ENCODE measurements around the gene SLC26A1. TPM values are rescaled to one million over a fixed set of nuclear protein-coding genes. Genes with fewer than 3 reads are reported as not detected.

SLC26A1 gene
- total and polyA plus RNA-seq, 2 of the 13 experiments (the other 11 are each of a cell fraction or from before 2014, with no cell fraction given) = 5.4 to 22.9 TPM

DNA sequence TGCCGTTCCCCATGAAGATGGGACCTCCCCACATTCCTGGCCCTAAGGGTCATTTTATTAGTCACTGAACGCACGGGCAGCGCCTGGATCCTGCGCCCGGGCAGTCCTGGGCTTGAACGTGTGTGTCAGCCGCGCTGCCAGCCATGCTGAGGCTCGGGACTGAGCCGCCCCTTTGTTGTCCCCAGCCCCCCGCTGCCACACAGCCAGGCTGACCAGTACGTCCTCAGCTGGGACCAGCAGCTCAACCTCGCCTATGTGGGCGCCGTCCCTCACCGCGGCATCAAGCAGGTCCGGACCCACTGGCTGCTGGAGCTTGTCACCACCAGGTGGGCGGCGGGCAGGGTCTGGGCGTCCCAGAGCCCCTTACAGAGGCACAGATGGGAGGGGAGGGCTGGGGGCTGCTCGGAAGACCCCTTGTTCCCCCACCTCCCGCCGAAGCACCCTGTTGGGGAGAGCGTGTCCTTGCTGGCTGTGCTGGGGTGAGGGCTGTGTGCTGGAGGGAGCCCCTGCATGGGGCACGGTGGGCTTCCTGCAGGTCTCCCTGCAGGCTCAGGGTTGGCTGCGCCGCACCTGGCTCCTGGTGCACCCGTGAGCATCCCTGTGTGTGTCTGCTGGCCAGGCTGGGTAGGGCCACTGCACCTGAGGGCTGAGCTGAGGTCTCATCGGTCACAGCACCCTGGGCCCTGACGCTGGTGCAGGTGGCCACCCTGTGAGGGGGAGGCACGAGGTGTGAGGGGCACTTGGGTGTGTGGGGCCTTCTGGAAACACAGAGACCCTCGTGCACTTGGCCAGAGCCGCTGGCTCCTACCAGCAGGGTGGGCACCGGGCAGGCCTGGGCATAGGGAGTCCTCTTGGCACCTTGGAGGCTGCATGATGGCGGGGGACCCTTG is 5.3 kb downstream of the SLC26A1 start (continued):
- TF ChIP-seq, protein P1, sequence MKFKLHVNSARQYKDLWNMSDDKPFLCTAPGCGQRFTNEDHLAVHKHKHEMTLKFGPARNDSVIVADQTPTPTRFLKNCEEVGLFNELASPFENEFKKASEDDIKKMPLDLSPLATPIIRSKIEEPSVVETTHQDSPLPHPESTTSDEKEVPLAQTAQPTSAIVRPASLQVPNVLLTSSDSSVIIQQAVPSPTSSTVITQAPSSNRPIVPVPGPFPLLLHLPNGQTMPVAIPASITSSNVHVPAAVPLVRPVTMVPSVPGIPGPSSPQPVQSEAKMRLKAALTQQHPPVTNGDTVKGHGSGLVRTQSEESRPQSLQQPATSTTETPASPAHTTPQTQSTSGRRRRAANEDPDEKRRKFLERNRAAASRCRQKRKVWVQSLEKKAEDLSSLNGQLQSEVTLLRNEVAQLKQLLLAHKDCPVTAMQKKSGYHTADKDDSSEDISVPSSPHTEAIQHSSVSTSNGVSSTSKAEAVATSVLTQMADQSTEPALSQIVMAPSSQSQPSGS (CRISPR knock-in tag; IDR thresholded peaks at IDR 0.05) = no peak
- TF ChIP-seq JDP2 (CRISPR knock-in tag; IDR thresholded peaks at IDR 0.05; ENCODE audit: borderline replicate concordance) (no peak), ZNF816 (CRISPR knock-in tag; IDR thresholded peaks at IDR 0.05; ENCODE audit: borderline replicate concordance) (no peak), ZNF225 (CRISPR knock-in tag; IDR thresholded peaks at IDR 0.05) (no peak), POLR2AphosphoS2 (IDR thresholded peaks at IDR 0.05; ENCODE audit: low read depth, low read length) (peak; percentile 52; the same call in 1 of the 2 replicates), ZFAT (CRISPR knock-in tag; conservative IDR thresholded peaks at IDR 0.05) (no peak), NR2C2 (CRISPR knock-in tag; IDR thresholded peaks at IDR 0.05; ENCODE audit: borderline replicate concordance) (no peak), ZFP1 (CRISPR knock-in tag; IDR thresholded peaks at IDR 0.05) (no peak), AKAP8 (CRISPR knock-in tag; IDR thresholded peaks at IDR 0.05) (no peak), ELF1 (CRISPR knock-in tag; IDR thresholded peaks at IDR 0.05) (no peak), XBP1 (CRISPR knock-in tag; IDR thresholded peaks at IDR 0.05) (no peak), HNRNPL (IDR thresholded peaks at IDR 0.05; ENCODE audit: low read depth, low read length) (0 out of 2 replicates have a peak, but pooled peaks have one; percentile 63), KLF15 (CRISPR knock-in tag; IDR thresholded peaks at IDR 0.05; ENCODE audit: borderline replicate concordance) (no peak), ZNF432 (CRISPR knock-in tag; IDR thresholded peaks at IDR 0.05; ENCODE audit: borderline replicate concordance) (no peak), ZFP62 (CRISPR knock-in tag; IDR thresholded peaks at IDR 0.05) (no peak), MXD4 (CRISPR knock-in tag; IDR thresholded peaks at IDR 0.05) (no peak), ZNF343 (CRISPR knock-in tag; IDR thresholded peaks at IDR 0.05) (no peak), ZNF296 (CRISPR knock-in tag; conservative IDR thresholded peaks at IDR 0.05) (no peak), SPEN (CRISPR knock-in tag; IDR thresholded peaks at IDR 0.05; ENCODE audit: low read depth) (no peak), SP1 (IDR thresholded peaks at IDR 0.05) (no peak), SP1 (CRISPR knock-in tag; IDR thresholded peaks at IDR 0.05) (no peak), GPN1 (CRISPR knock-in tag; IDR thresholded peaks at IDR 0.05; ENCODE audit: borderline replicate concordance) (no peak)
- TF ChIP-seq, protein P2, sequence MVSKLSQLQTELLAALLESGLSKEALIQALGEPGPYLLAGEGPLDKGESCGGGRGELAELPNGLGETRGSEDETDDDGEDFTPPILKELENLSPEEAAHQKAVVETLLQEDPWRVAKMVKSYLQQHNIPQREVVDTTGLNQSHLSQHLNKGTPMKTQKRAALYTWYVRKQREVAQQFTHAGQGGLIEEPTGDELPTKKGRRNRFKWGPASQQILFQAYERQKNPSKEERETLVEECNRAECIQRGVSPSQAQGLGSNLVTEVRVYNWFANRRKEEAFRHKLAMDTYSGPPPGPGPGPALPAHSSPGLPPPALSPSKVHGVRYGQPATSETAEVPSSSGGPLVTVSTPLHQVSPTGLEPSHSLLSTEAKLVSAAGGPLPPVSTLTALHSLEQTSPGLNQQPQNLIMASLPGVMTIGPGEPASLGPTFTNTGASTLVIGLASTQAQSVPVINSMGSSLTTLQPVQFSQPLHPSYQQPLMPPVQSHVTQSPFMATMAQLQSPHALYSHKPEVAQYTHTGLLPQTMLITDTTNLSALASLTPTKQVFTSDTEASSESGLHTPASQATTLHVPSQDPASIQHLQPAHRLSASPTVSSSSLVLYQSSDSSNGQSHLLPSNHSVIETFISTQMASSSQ (IDR thresholded peaks at IDR 0.05; ENCODE audit: low read depth) = no peak
- TF ChIP-seq, protein P2 (CRISPR knock-in tag; IDR thresholded peaks at IDR 0.05; ENCODE audit: borderline replicate concordance) = no peak; the same call in 1 of the 2 replicates

Measured in HepG2 (cell line).